ENCODE results near the gene NOG. TPM values are rescaled to one million over a fixed set of nuclear protein-coding genes. Genes with fewer than 3 reads are reported as not detected.

The NOG gene
- total RNA-seq, 4 donors from 2014 or later = 0.37 to 0.82 (median 0.68) TPM

DNA sequence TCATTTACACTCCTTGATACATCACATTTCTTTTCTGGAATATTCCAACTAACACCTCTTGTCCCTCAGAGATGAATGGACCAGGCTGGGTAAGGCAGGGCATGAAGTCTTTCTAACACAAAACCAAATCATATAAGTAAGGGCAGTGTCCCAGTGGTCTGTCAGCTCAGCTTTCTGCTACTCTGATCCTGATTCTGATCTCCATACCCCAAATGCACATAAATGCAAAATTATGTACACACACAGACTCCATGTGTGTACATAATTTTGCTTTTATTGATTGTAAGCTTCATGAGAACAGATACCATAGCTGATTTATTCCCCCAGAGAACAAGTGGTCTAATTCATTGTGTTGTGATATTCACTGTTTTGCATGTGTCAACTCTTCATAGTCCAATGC is 47.9 kb downstream of the NOG start:
- no peak for ATAC-seq (ENCODE audit: low FRiP score)
- no peak for DNase-seq (ENCODE audit: low spot score)
- TF ChIP-seq, protein P1, sequence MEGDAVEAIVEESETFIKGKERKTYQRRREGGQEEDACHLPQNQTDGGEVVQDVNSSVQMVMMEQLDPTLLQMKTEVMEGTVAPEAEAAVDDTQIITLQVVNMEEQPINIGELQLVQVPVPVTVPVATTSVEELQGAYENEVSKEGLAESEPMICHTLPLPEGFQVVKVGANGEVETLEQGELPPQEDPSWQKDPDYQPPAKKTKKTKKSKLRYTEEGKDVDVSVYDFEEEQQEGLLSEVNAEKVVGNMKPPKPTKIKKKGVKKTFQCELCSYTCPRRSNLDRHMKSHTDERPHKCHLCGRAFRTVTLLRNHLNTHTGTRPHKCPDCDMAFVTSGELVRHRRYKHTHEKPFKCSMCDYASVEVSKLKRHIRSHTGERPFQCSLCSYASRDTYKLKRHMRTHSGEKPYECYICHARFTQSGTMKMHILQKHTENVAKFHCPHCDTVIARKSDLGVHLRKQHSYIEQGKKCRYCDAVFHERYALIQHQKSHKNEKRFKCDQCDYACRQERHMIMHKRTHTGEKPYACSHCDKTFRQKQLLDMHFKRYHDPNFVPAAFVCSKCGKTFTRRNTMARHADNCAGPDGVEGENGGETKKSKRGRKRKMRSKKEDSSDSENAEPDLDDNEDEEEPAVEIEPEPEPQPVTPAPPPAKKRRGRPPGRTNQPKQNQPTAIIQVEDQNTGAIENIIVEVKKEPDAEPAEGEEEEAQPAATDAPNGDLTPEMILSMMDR (IDR thresholded peaks at IDR 0.05) = no peak

DNA sequence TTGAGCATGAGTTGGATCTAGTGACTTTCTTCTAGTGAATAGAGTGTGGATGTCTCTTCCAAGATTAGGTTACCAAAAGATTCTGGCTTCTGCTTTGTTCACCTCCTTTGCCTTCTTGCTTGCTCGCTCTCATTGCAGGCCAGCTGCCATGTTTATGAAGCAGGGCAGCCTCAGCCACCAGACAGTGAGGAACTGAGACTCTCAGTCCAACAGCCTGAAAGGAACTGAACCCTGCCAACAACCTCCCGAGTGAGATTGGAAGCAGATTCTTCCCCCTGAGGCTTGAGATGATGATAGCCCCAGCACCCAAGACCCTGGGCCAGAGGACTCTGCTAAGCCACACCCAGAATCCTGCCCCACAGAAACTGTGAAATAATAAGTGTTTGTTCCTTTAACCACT is 48.4 kb downstream of the NOG start:
- ATAC-seq (ENCODE audit: low FRiP score) (no peak), DNase-seq (ENCODE audit: low spot score) (no peak)
- TF ChIP-seq, protein P1 (IDR thresholded peaks at IDR 0.05) = no peak

DNA sequence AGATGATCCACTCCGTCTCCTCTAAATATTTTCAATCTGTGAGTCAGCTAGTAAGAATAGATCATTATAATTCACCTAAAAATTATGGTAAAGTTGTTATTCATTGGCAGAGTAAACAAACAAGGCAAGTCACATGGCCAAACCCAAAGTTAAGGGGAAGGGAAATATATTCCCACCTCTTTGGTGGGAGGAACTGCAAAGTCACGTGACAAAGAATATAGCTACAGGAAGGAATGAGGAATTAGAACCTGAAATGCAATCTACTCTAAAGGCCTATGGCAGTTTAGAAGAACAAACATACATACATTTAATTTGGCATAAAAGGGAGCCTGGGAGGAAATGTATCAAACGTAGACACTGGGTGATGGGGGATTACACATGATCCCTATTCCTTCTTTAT is 48.9 kb downstream of the NOG start:
- DNase-seq (ENCODE audit: low spot score) (no peak), ATAC-seq (ENCODE audit: low FRiP score) (no peak)
- TF ChIP-seq, protein P1 (IDR thresholded peaks at IDR 0.05) = no peak

Small RNA genes lying within 50 kb of the gene (small RNA-seq; reads per million reads assigned to genes)
- gene RPL39P33 = not detected

Other genes with a start within 250 kb of the NOG start
- 1 to 10 TPM in 2 of 4 donors, under 1 TPM in 2; 0.44 to 5.4 (median 1.3) TPM for gene C17orf67, start 240.2 kb downstream of the NOG start, total RNA-seq
- 10 to 100 TPM in 1 of 4 donors, 1 to 10 TPM in 3; 5.9 to 19.4 (median 6.8) TPM for gene DGKE, start 240.5 kb downstream of the NOG start, total RNA-seq

Data from omental fat pad (tissue), 4 donors.